T-helper 1 cell treated with Interleukin-12 subunit alpha and Interleukin-12 subunit beta and Interleukin-4 antibody, amounts not matched to agents 30 ng/mL and 1 ng/mL, for 36 hours (primary cell): Measurements from ENCODE around the gene SORCS2. TPM values are rescaled to one million over a fixed set of nuclear protein-coding genes. Genes with fewer than 3 reads are reported as not detected.

Source experiments
- intact Hi-C: fragments of 100-400 bp; cut with micrococcal nuclease; formaldehyde crosslinking; loops from one replicate; pipeline ENCODE4 v1.15.1; 2024
- total RNA-seq: library from RNA; stranded (reverse); gene quantifications from 2 replicates; pipeline ENCODE4 v1.2.3, GENCODE V29; 2022

Gene SORCS2
- total RNA-seq, 1 donor from 2014 or later, result not detected

- intact Hi-C loops, result no loop called here
Observed at GRCh38 chr4:7745301-7745885, 553.1 kb downstream of the SORCS2 start.

GRCh38 chr4:7746351-7747061 lies 554.2 kb downstream of the SORCS2 start:
- intact Hi-C loops, result no loop called here

- intact Hi-C loops, result no loop called here
Observed at GRCh38 chr4:7747062-7747385, 554.7 kb downstream of the SORCS2 start.

DNA sequence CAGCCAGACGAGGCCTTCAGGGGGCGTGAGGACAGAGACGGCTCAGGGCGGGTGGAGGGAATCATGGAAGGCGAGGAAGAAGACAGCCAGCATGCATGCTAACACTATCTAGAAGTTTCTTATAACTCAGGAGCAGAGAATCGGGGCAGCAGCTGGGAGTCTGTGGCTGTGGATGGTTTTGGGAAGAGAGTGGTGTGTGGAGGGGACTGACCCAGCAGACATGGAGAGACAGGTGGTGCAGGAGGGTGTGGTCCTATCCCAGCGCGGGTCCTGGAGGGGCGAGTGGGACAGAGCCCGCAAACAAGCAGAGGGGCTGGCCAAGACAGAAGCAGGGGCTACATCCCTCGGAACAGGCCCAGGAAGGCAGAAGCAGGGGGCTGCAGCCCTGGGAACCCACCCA lies 555.2 kb downstream of the SORCS2 start:
- intact Hi-C loops, result no loop called here

DNA sequence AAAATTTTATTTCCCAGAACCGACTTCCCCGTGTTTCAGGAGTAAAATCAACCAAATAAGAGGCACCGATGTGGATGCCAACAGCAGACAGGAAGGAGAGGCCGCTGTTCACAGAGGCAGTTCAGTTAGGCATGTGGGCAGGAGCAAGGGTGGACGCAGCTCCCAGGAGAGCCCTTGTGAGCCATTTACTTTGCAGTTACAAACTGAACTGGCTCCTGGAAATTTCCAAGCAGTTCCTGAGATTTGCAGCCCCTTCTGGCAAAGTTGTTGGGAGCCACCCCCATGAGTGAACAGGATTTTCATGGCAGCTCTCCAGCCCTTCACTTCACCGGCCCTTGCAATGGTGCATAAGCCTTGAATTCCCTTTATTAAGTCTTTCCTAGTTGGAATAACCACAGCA lies 558.2 kb downstream of the SORCS2 start:
- intact Hi-C loops, result no loop called here

- intact Hi-C loops, result no loop called here
Observed at GRCh38 chr4:7750972-7751371, 558.6 kb downstream of the SORCS2 start.

GRCh38 chr4:7752649-7753048 lies 560.3 kb downstream of the SORCS2 start:
- intact Hi-C loops, result no loop called here

DNA sequence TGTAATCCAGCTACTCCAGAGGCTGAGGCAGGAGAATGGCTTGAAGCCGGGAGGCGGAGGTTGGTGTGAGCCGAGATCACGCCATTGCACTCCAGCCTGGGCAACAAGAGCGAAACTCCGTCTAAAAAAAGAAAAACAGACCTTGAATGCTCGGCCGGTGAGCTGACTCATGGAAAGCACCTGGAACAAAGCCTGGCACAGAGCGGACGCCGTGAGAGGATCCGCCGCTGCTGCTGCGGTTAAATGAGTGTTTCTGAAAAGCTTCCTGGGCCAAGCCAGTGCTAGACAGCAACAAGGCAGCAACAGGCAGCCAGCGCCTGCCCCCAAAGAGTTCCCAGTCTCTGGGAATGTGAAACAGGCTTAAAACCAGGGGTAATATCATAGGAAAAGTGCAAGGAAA lies 560.9 kb downstream of the SORCS2 start:
- intact Hi-C loops, result no loop called here

DNA sequence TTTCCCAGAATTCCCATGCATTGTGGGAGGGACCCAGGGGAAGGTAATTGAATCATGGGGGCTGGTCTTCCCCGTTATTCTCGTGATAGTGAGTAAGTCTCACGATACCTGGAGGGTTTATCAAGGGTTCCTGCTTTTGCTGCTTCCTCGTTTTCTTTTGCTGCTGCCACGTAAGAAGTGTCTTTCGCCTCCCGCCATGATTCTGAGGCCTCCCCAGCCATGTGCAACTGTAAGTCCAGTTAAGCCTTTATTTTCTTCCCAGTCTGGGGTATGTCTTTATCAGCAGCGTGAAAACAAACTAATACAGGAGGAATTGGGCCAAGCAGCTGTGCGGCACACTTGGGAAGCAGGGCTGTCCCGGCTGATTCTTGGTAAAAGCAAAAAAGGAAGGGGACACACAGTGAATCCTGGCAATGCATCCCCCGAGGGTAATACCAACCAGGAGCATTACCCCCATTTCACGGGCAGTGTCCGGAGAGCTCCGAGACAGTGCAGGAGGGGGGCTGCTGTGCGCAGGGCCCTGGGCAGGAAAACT lies 561.7 kb downstream of the SORCS2 start:
- intact Hi-C loops, result no loop called here

GRCh38 chr4:7754565-7755262 lies 562.4 kb downstream of the SORCS2 start:
- intact Hi-C loops, result no loop called here

- intact Hi-C loops, result no loop called here
Observed at GRCh38 chr4:7755561-7755960, 563.2 kb downstream of the SORCS2 start.

- intact Hi-C loops, result no loop called here
Observed at GRCh38 chr4:7756071-7756470, 563.7 kb downstream of the SORCS2 start.

DNA sequence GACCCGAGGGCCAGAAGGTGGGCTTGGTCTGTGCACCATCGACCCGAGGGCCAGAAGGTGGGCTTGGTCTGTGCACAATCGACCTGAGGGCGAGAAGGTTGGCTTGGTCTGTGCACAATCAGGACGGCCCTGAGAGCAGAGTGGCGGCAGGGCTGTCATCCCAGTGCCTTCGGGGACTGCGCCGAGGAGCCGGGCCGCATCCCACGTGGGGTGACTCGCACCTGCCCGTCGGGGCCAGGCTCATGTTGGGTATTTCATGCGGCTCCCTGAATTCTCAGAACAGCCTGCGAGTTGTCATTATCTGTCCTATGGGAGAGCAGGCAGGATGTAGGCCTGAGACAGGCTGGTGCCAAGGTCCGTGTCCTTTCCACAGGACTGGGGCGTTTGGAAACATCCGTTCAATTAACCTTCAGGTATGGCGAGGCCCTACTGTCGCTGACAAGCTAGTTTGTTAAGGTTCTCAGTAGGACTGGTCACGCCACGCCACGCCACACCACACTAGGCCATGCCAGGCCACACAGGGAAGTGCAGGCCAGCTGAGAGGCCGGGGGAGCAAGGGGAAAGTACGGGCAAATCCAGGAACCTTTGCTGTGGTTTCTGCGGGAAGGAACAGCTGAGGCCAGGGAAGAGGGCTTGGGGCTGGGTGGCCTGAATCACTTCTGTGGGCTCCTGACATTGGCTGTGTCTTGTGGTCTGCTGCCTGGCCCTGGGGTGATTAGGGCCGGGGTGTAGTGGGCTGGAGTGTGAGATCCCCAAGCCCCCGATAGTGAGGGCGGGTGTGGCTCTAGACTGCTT lies 564.4 kb downstream of the SORCS2 start:
- intact Hi-C loops, result no loop called here

DNA sequence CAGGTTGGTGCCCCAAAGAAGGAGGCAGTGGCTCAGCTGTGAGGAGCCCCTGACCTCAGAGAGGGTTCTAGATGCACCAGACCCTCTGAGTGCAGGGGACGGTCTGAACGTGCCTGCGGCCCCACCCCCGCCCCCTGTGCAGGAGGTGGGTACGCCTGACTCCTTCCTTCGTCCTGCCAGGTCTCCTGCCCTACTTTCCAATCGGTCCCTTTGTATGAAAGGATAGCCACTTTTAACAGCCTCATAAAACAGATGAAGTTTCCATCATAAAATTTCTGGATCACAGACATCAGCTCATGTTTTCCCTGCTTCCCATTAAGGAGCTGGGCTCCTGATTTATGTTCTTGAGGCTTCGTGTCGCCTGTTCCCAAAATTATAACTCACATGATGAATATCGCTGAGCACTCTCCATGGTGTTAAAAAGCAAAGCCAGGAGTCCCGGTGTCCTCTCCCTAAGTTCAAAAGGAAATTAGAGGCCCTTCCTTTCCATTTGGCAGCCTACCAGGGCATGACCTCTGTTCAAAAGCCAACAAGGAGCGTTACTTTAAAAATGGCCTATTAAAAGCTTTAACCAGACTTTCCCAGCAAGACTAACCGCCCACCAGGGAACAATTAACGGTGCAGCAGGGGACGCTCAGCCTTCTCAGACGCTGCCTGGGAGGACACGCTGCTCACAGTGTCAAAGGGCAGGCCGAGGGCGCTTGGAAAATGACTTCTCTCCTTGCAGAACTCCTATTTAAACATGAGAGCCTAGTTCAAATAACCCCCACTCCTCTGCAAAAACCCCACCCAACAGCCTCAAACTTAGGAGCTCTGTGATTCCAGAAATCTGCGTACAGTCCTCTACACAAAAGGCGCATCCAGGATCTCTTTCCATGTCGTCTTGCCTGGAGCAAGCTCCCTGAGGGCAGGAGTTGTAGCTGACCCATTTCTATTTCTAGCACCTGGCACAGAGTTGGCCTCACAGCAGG lies 565.4 kb downstream of the SORCS2 start:
- intact Hi-C loops, result no loop called here

DNA sequence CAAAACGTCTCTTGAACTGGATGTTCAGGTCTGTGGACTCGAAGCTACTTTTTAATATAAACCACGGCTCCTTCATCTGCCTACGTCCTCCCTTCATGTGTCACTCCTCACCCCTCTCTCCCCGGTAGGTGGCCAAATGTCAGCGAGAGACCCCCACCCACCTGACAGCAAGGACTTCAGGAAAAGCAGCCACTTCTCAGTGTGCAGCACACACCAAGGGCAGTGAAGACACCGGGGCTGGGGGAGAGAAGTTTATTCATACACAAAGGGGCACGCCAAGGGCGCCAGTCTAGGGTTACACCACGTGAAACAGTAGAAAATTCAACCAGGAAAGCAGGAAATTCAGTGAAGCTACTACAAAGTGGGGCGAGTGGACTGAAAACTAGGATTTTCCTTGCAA lies 566.1 kb downstream of the SORCS2 start:
- intact Hi-C loops, result no loop called here

DNA sequence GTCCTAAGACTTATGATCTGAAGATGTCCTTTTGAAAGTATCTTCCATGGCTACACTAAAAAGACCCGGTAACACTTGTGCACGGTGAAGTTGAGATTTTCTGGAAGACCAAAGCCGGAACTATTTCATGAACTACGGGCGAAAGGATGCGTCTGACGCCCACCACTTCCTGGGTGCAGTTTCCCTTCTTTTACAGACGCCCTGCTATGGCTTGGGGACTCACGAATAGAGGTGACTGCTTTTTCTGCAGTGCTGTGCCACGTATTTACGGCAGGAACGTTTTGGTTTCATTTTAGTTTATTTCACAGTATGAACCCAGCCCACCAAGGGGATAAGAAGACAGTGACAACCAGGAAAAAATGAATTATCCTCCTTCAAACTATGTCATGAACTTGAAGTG lies 566.9 kb downstream of the SORCS2 start:
- intact Hi-C loops, result loop anchor here (1.0 kb wide), 6 partner anchors 12 to 715 kb away; partner anchors contain the start of genes ABLIM2 and AFAP1

DNA sequence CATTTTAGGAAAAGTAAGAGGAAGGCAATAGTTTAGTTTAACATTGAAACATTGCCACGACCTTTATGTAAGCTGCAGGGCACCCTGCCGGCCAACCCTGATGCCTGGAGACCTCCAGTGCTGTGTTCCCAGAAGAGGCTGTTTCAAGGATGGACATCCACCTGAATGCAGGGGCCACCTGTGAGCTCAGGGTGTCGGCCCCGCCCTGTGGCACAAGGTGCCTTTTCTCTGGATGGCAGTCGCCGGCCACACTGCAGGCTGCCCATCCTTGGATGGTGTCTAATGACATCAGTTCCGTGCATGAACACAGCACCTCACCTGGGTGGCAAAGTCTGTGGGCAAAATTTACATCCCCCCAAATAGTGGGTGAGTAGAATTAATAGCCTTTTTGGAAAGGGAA lies 567.3 kb downstream of the SORCS2 start:
- intact Hi-C loops, result loop anchor here (1.0 to 5.0 kb wide), 7 partner anchors 12 to 715 kb away; partner anchors contain the start of genes ABLIM2 and AFAP1

- intact Hi-C loops, result loop anchor here (5.0 kb wide), 1 partner anchor 227 kb away; no protein-coding TSS in a partner anchor
Observed at GRCh38 chr4:7760228-7760627, 567.9 kb downstream of the SORCS2 start.

DNA sequence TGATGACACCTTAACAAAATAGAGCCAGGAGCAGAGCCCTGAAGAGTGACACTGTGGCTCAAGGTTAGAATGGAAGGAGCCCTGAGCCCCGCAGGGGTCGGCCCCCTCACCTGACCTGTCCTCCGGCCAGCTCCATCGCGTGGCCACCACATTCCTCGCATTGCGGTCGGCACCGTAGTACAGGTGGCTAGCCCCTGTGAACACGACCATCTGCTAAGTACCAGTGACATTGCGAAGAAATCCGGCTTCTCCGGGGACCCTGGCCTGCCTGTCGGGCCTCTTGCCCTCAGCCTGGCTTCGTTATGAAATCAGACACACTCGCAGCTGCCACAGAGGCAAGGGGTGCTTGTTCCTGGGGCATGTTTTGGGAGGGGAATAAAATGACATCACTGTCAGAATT lies 568.4 kb downstream of the SORCS2 start:
- intact Hi-C loops, result loop anchor here (5.0 kb wide), 1 partner anchor 227 kb away; no protein-coding TSS in a partner anchor

DNA sequence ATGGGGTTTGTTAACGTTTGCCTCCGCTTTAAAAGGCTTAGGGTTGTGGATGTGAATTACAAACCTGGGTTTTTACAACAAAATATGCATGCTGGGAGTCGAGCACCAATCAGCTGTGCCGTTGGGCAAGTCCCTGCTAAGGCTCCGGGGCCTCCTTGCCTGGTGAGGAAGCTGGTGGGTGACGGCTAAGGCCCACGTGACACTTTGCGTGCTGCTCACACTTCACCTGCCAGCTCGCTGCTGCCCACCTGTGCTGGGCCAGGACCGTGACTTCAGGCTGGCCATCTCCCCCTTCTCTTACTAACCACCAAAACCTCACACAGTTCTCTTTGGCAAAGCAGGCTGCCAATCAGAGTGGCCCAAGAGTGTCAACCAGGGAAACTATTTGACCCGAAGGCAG lies 569.0 kb downstream of the SORCS2 start:
- intact Hi-C loops, result loop anchor here (5.0 kb wide), 1 partner anchor 226 kb away; no protein-coding TSS in a partner anchor
